SK-N-SH treated with all-trans-retinoic acid at 6 μM for 48 hours (cell line): ENCODE results near the gene CCDC106.

Source experiments
- CSRNP3 ChIP-seq: fragments of 250-450 bp; sonication (Bioruptor Pico); IDR thresholded peaks from 2 replicates; pipeline ENCODE4 v1.5.1; 2021; ENCODE audit warnings: mild to moderate bottlenecking, moderate library complexity
- GLIS3 ChIP-seq: fragments of 250-450 bp; sonication (Bioruptor Pico); IDR thresholded peaks from 2 replicates; pipeline ENCODE4 v1.5.0; 2020; ENCODE audit warnings: mild to moderate bottlenecking, moderate library complexity
- PATZ1 ChIP-seq: fragments of 250-450 bp; sonication (Bioruptor Pico); IDR thresholded peaks from 2 replicates; pipeline ENCODE4 v1.8.0; 2020; ENCODE audit warnings: mild to moderate bottlenecking, moderate library complexity, borderline replicate concordance

- TF ChIP-seq CSRNP3 (CRISPR knock-in tag): no peak
- TF ChIP-seq PATZ1: no peak
- no peak for TF ChIP-seq GLIS3 (CRISPR knock-in tag)
Observed at GRCh38 chr19:55633861-55634260, 14.2 kb upstream of the CCDC106 start.
